Activated CD4-positive, alpha-beta T cell treated with anti-CD3 and anti-CD28 coated beads, Interleukin-2, amount 10 ng/mL, durations not matched to agents 7 days and 5 days (primary cell): ENCODE data around the gene LCN12. TPM values are rescaled to one million over a fixed set of nuclear protein-coding genes. Genes with fewer than 3 reads are reported as not detected.
A peak's percentile ranks its signal among the peaks of the same experiment; 100 is the strongest.

ENCODE experiments used
- CTCF ChIA-PET: fragments of 350-600 bp; sonication (Branson Sonifier 250); formaldehyde crosslinking; loops from one replicate; lab custom pipeline; 2021; ENCODE audit warnings: antibody characterized with exemption; lab: Charles Lee
- POLR2A ChIA-PET: fragments of 350-600 bp; sonication (Branson Sonifier 250); formaldehyde crosslinking; loops from one replicate; lab custom pipeline; 2021; ENCODE audit warnings: antibody characterized with exemption; lab: Charles Lee
- DNase-seq: peaks from one replicate; pipeline ENCODE4 v3.0.0-alpha.2; 2020
- H3K27ac Mint-ChIP-seq: one replicate; pipeline ENCODE4 v1.8.0; 2021; ENCODE audit warnings: mild to moderate bottlenecking, moderate library complexity, mixed read lengths
- H3K27me3 Mint-ChIP-seq: one replicate; pipeline ENCODE4 v1.8.0; 2021; ENCODE audit warnings: mixed read lengths
- H3K36me3 Mint-ChIP-seq: one replicate; pipeline ENCODE4 v1.8.0; 2021; ENCODE audit warnings: low read depth, mixed read lengths
- H3K4me1 Mint-ChIP-seq: one replicate; pipeline ENCODE4 v1.8.0; 2021; ENCODE audit warnings: mixed read lengths
- H3K4me3 Mint-ChIP-seq: one replicate; pipeline ENCODE4 v1.8.0; 2021; ENCODE audit warnings: mild to moderate bottlenecking, moderate library complexity, mixed read lengths
- H3K9me3 Mint-ChIP-seq: one replicate; pipeline ENCODE4 v1.8.0; 2021; ENCODE audit warnings: mixed read lengths
- total RNA-seq, 2 experiments: library from RNA; stranded (reverse); gene quantifications; one replicate each; pipeline ENCODE4 v1.2.3, GENCODE V29; 2021

The LCN12 gene
- total RNA-seq, 2 experiments from 2014 or later, result 3.1 to 3.5 TPM

DNA sequence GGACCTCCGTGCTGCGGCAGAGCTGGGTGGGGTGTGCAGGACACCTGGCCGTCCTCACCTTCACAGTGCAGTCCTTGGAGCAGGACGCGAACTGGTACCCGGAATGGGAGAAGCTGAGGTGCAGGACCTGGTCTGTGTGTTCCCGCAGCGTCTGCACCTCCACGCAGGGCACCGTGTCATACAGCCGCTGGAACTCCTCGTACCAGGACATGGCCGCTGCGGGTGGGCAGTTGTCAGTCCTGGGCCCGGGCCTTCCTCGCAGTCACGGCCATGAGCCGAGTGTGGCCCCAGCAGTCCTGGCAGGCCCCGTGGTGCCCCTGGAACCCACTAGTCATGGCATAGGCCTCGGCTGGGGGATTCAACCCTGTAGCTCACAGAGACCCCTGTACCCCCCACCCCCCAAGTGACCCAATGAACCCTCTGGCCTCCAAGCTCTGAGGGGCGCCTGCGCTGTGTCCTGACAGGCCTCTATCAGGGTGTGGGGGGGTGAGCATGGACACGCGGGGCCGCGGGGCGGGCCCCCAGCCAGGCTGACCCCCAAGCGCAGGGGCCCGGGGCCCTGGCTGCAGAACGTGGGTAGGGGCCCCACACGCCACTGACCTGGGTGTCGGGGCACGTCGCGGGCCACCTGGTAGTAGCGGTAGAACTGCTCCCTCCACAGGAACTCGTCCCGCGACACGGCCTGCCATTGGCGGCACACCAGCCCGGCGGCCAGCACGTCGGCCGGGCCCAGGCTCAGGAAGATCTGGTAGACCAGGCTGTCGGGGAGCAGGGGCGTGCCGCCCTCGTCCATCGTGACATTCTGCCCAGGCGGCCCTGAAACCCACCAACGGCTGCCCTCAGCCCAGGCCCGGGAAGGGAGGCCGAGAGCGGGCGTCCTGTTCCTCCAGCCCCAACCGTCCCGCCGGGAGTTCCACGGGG lies 8.5 kb upstream of the LCN12 start:
- DNase-seq, result peak; percentile 36
- ChIA-PET POLR2A (no interaction called here), CTCF (interaction anchor here (0.6 to 2.7 kb wide), 18 partner anchors 17 to 193 kb away, joined by 3 to 9 read pairs (median 3); partner anchors contain the start of gene AJM1)
- Mint-ChIP-seq H3K27ac (peak overlapping the region; percentile 84), H3K27me3 (no peaks in the 10 kb centered on the region), H3K9me3 (no peaks in the 10 kb centered on the region), H3K4me1 (peaks cover 11% of the 10 kb centered on the region), H3K4me3 (peak overlapping the region; percentile 77), H3K36me3 (peaks cover 10% of the 10 kb centered on the region)

DNA sequence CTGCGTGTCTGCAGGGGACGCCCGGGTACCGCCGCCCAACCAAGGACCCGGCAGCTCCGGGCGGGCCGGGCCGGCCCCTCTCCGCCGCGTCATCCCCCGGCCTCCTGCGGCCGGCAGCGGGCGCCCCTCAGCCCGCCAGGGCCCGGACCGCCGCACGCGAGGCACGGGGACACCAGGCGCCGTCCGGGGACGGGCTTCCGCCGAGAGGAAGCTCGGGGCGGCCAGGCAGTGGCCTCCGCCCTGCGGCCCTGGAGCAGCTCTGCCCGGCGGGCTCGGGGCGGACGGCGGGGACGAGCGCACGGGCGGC lies 7.9 kb upstream of the LCN12 start:
- Mint-ChIP-seq H3K27me3 (no peaks in the 10 kb centered on the region), H3K4me3 (peak overlapping the region; percentile 77), H3K9me3 (no peaks in the 10 kb centered on the region), H3K36me3 (peaks cover 6% of the 10 kb centered on the region), H3K4me1 (peaks cover 11% of the 10 kb centered on the region), H3K27ac (no peak overlapping the region)
- ChIA-PET CTCF (interaction anchor here (0.6 to 2.7 kb wide), 20 partner anchors 18 to 194 kb away, joined by 3 to 9 read pairs (median 3); partner anchors contain the start of gene AJM1), POLR2A (no interaction called here)
- no peak for DNase-seq

DNA sequence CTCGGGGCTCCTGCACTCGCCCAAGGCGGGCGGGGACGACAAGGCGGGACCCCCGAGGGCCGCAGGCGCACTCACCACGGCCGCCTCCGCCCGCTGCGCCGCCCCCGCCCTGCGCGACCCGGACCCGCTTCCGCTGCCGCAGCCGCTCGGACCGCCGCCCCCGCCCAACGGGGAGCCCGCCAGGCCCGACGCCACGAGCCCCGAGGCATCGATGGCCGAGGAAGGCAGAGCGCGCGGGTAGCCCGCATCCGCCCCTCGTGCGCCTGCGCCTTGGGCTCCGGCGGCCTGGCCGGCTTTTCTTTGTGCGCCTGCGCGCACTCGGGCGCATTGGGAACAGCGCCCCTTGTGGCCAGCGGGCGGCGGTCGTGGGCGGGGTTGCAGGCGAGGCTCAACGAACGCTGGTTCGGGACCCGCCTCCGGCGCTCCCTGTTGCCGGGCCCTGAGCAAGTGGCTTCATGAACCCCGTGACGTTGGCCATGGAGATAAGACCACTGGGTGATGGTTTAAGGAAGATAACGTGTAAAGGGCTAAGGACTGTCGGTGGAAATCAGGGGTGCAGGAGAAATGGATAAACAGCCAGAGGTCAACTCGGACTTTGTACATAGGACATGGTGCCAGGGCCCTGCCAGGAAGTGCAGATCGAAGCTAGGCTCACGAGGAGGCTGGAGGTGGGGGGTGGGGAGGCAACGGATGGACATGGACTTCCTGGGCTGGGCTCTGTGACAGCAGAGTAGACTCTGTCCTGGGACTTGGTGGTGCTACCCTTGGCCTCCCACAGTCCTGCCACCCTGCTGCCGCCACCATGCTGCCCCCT lies 7.3 kb upstream of the LCN12 start, which contains the start of the genes C8G and FBXW5:
Gene C8G (plus strand): TSS at position 725 of the 814 bp plus-strand sequence. CDS start 78 bp downstream, at position 803.
Gene FBXW5 (minus strand): TSS at position 220 of the 814 bp plus-strand sequence. CDS start 655 bp downstream, outside the sequence.
- Mint-ChIP-seq H3K27ac (peak within 1 kb of the TSS; percentile 87), H3K36me3 (peaks cover 5% of the 10 kb centered on the region), H3K27me3 (no peaks in the 10 kb centered on the region), H3K9me3 (no peaks in the 10 kb centered on the region), H3K4me3 (peak within 1 kb of the TSS; percentile 77), H3K4me1 (peaks cover 14% of the 10 kb centered on the region)
- CTCF ChIA-PET, result interaction anchor here (0.6 to 2.7 kb wide), 21 partner anchors 10 to 143 kb away, joined by 3 to 9 read pairs (median 3); partner anchors contain the start of genes AJM1 and RABL6
- POLR2A ChIA-PET, result no interaction called here
- peak; percentile 94 for DNase-seq

- peaks cover 19% of the 10 kb centered on the region for H3K4me1 Mint-ChIP-seq
- H3K27ac Mint-ChIP-seq, result peak overlapping the region; percentile 50
- H3K9me3 Mint-ChIP-seq, result no peaks in the 10 kb centered on the region
- peaks cover 5% of the 10 kb centered on the region for H3K36me3 Mint-ChIP-seq
- H3K27me3 Mint-ChIP-seq, result no peaks in the 10 kb centered on the region
- no peak for DNase-seq
- peak overlapping the region; percentile 67 for H3K4me3 Mint-ChIP-seq
- ChIA-PET POLR2A (no interaction called here), CTCF (interaction anchor here (0.8 to 2.7 kb wide), 11 partner anchors 9 to 143 kb away, joined by 3 to 9 read pairs (median 3); partner anchors contain the start of gene RABL6)
Observed at GRCh38 chr9:136945333-136946227, 6.5 kb upstream of the LCN12 start.

- ChIA-PET POLR2A (no interaction called here), CTCF (interaction anchor here (1.2 to 2.5 kb wide), 3 partner anchors 28 to 139 kb away, joined by 3 to 9 read pairs (median 4); partner anchors contain the start of gene RABL6)
- Mint-ChIP-seq H3K36me3 (peaks cover 5% of the 10 kb centered on the region), H3K27ac (no peak overlapping the region), H3K27me3 (no peaks in the 10 kb centered on the region), H3K4me1 (peaks cover 19% of the 10 kb centered on the region), H3K9me3 (no peaks in the 10 kb centered on the region), H3K4me3 (no peak overlapping the region)
- DNase-seq, result no peak
Observed at GRCh38 chr9:136946228-136947027, 5.6 kb upstream of the LCN12 start.

GRCh38 chr9:136947028-136947891 lies 4.8 kb upstream of the LCN12 start:
- DNase-seq, result no peak
- Mint-ChIP-seq H3K9me3 (no peaks in the 10 kb centered on the region), H3K27me3 (no peaks in the 10 kb centered on the region), H3K27ac (peak overlapping the region; percentile 82), H3K4me3 (no peak overlapping the region), H3K36me3 (peaks cover 1% of the 10 kb centered on the region), H3K4me1 (peaks cover 19% of the 10 kb centered on the region)
- CTCF ChIA-PET, result interaction anchor here (0.9 to 1.9 kb wide), 10 partner anchors 13 to 121 kb away, joined by 3 to 13 read pairs (median 4); partner anchors contain the start of gene AJM1
- POLR2A ChIA-PET, result no interaction called here

DNA sequence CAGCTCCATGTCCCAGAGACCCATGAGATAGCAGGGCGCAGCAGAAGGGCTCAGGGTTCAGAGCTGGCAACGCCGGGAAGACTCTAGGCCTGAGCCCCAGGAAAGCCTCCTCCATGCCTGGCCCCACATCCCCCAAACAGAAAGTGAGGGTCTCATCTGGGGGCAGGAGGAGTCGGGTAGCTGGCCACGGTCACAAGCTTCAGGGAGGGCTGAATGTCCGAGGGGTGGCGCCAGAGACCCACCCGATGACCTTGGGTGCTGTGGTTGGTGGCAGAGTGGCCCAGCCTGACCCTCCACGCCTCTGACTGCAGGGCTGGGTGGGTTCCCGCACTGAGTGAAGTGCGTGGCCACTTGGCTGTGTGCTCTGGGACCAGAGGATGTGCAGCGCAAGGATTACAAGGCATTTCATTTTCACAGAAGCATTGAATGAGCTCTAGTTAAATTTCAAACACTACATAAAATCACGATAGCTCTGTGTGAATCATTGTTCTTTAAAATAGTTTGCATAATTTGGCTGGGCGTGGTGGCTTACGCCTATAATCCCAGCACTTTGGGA lies 4.0 kb upstream of the LCN12 start:
- Mint-ChIP-seq H3K36me3 (no peaks in the 10 kb centered on the region), H3K9me3 (no peaks in the 10 kb centered on the region), H3K27me3 (no peaks in the 10 kb centered on the region), H3K27ac (no peak overlapping the region), H3K4me3 (peak overlapping the region; percentile 85), H3K4me1 (peaks cover 19% of the 10 kb centered on the region)
- ChIA-PET POLR2A (no interaction called here), CTCF (interaction anchor here (0.9 to 1.9 kb wide), 9 partner anchors 12 to 120 kb away, joined by 3 to 13 read pairs (median 4); partner anchors contain the start of gene AJM1)
- no peak for DNase-seq

- Mint-ChIP-seq H3K27ac (peak overlapping the region; percentile 90), H3K9me3 (no peaks in the 10 kb centered on the region), H3K27me3 (no peaks in the 10 kb centered on the region), H3K4me3 (peak overlapping the region; percentile 85), H3K36me3 (no peaks in the 10 kb centered on the region), H3K4me1 (peaks cover 19% of the 10 kb centered on the region)
- POLR2A ChIA-PET, result no interaction called here
- no peak for DNase-seq
- CTCF ChIA-PET, result no interaction called here
Observed at GRCh38 chr9:136949239-136949816, 2.7 kb upstream of the LCN12 start.

GRCh38 chr9:136949817-136950655 lies 2.0 kb upstream of the LCN12 start:
- H3K27ac Mint-ChIP-seq, result peak overlapping the region; percentile 94
- H3K27me3 Mint-ChIP-seq, result no peaks in the 10 kb centered on the region
- peak overlapping the region; percentile 85 for H3K4me3 Mint-ChIP-seq
- peaks cover 14% of the 10 kb centered on the region for H3K4me1 Mint-ChIP-seq
- peak; percentile 97 for DNase-seq
- ChIA-PET CTCF (interaction anchor here (2.2 kb wide), 1 partner anchor 85 kb away, joined by 8 read pairs; no protein-coding TSS in a partner anchor), POLR2A (interaction anchor here (0.5 kb wide), 1 partner anchor 38 kb away, joined by 7 read pairs; no protein-coding TSS in a partner anchor)
- H3K36me3 Mint-ChIP-seq, result no peaks in the 10 kb centered on the region
- no peaks in the 10 kb centered on the region for H3K9me3 Mint-ChIP-seq
